HEK293T (cell line): ENCODE results near the gene NXN.

Experiments
- ARNT ChIP-seq: fragments of 450-650 bp; IDR thresholded peaks from 2 replicates; pipeline ENCODE4 v1.6.1; 2017; ENCODE audit warnings: mild to moderate bottlenecking
- BHLHE40 ChIP-seq: fragments of 450-650 bp; IDR thresholded peaks from 2 replicates; pipeline ENCODE4 v1.6.1; 2016; ENCODE audit warnings: mild to moderate bottlenecking, moderate library complexity, borderline replicate concordance
- FOXA1 ChIP-seq: fragments of 450-650 bp; IDR thresholded peaks from 2 replicates; pipeline ENCODE4 v1.6.1; 2016; ENCODE audit warnings: mild to moderate bottlenecking
- FOXK2 ChIP-seq: fragments of 450-650 bp; IDR thresholded peaks from 2 replicates; pipeline ENCODE4 v1.6.1; 2016; ENCODE audit warnings: mild to moderate bottlenecking
- FOXM1 ChIP-seq: fragments of 450-650 bp; IDR thresholded peaks from 2 replicates; pipeline ENCODE4 v1.6.1; 2017; ENCODE audit warnings: mild to moderate bottlenecking, borderline replicate concordance
- HDGF ChIP-seq: fragments of 450-650 bp; IDR thresholded peaks from 2 replicates; pipeline ENCODE4 v1.6.1; 2017; ENCODE audit warnings: antibody characterized with exemption, borderline replicate concordance
- LEF1 ChIP-seq: fragments of 450-650 bp; IDR thresholded peaks from 2 replicates; pipeline ENCODE4 v1.6.1; 2017; ENCODE audit warnings: mild to moderate bottlenecking, borderline replicate concordance
- NFRKB ChIP-seq: fragments of 450-650 bp; IDR thresholded peaks from 2 replicates; pipeline ENCODE4 v1.6.1; 2016; ENCODE audit warnings: mild to moderate bottlenecking, moderate library complexity
- SP1 ChIP-seq: fragments of 450-650 bp; IDR thresholded peaks from 2 replicates; pipeline ENCODE4 v1.6.1; 2017
- SUZ12 ChIP-seq: fragments of 450-650 bp; IDR thresholded peaks from 2 replicates; pipeline ENCODE4 v1.6.1; 2016; ENCODE audit warnings: mild to moderate bottlenecking
- TARDBP ChIP-seq: fragments of 450-650 bp; IDR thresholded peaks from 2 replicates; pipeline ENCODE4 v1.6.1; 2016
- ZNF384 ChIP-seq: fragments of 450-650 bp; IDR thresholded peaks from 2 replicates; pipeline ENCODE4 v1.6.1; 2016

DNA sequence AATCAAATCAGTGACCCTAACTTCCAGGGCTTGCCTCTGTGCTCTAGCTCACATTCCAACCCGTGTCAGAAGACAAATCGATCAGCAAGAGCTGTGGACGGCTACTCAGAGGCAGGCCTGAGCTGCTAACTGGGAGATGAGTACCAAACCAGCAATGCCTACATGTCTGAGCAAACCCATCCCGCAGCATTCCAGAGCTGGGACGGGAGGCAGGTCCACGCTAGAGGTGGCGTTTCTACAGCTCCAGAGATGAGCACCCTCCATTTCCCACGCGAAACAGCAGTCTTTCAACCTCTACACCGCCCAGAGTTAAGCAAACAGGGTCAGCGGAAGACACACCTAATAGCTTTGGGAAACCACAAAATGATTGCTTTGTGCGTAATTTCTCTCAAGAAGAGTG, 6.5 kb downstream of the NXN start:
- TF ChIP-seq FOXM1 (no peak), BHLHE40 (no peak), FOXA1 (no peak), SP1 (no peak), SUZ12 (no peak), TARDBP (no peak), NFRKB (no peak), ARNT (no peak), LEF1 (no peak), ZNF384 (no peak), HDGF (no peak), FOXK2 (no peak)
